Non-pigmented ciliary epithelial cell (primary cell): ENCODE results near the gene DLG2.
"Not testable (repeated sequence)": the region's sequence is repeated elsewhere in the genome, so short reads cannot be mapped to it uniquely, and the experiment has no call there.

Experiments used
- DNase-seq: peaks from one replicate; pipeline ENCODE4 v3.0.0-alpha.2; 2010; ENCODE audit warnings: low read depth

DLG2 gene

GRCh38 chr11:83635166-83635565 lies 1992.0 kb downstream of the DLG2 start:
- DNase-seq: no peak

- DNase-seq: no peak
Observed at GRCh38 chr11:83630211-83630610, 1996.9 kb downstream of the DLG2 start.

- no peak for DNase-seq
Observed at GRCh38 chr11:83629775-83630174, 1997.4 kb downstream of the DLG2 start.

GRCh38 chr11:83628622-83629355 lies 1998.4 kb downstream of the DLG2 start:
- no peak for DNase-seq

GRCh38 chr11:83625336-83625735 lies 2001.8 kb downstream of the DLG2 start:
- DNase-seq: no peak

GRCh38 chr11:83617671-83618070 lies 2009.5 kb downstream of the DLG2 start:
- no peak for DNase-seq

GRCh38 chr11:83613767-83614121 lies 2013.4 kb downstream of the DLG2 start:
- DNase-seq: no peak

GRCh38 chr11:83612891-83613766 lies 2014.0 kb downstream of the DLG2 start:
- DNase-seq: no peak

- DNase-seq: no peak
Observed at GRCh38 chr11:83611600-83611999, 2015.5 kb downstream of the DLG2 start.

GRCh38 chr11:83611031-83611430 lies 2016.1 kb downstream of the DLG2 start:
- no peak for DNase-seq

GRCh38 chr11:83609191-83609590 lies 2018.0 kb downstream of the DLG2 start:
- DNase-seq: no peak

GRCh38 chr11:83608571-83608970 lies 2018.6 kb downstream of the DLG2 start:
- no peak for DNase-seq

- no peak for DNase-seq
Observed at GRCh38 chr11:83601914-83602527, 2025.1 kb downstream of the DLG2 start.

- DNase-seq: no peak
Observed at GRCh38 chr11:83601201-83601913, 2025.8 kb downstream of the DLG2 start.

- no peak for DNase-seq
Observed at GRCh38 chr11:83600661-83601060, 2026.5 kb downstream of the DLG2 start.

- no peak for DNase-seq
Observed at GRCh38 chr11:83599066-83599465, 2028.1 kb downstream of the DLG2 start.

- not testable (repeated sequence) for DNase-seq
Observed at GRCh38 chr11:83587797-83588196, 2039.3 kb downstream of the DLG2 start.

GRCh38 chr11:83583757-83584366 lies 2043.3 kb downstream of the DLG2 start:
- peak; percentile 67 for DNase-seq

GRCh38 chr11:83574519-83574918 lies 2052.6 kb downstream of the DLG2 start:
- DNase-seq: no peak

- peak; percentile 23 for DNase-seq
Observed at GRCh38 chr11:83572581-83573496, 2054.3 kb downstream of the DLG2 start.

- DNase-seq: no peak
Observed at GRCh38 chr11:83571302-83571701, 2055.8 kb downstream of the DLG2 start.
